WERI-Rb-1 (cell line): ENCODE data around the gene SCIN.
"Not testable (repeated sequence)": the region's sequence is repeated elsewhere in the genome, so short reads cannot be mapped to it uniquely, and the experiment has no call there.

Experiments
- DNase-seq: peaks from one replicate; pipeline ENCODE4 v3.0.0-alpha.2; 2020
- H3K27ac ChIP-seq: fragments of 250-450 bp; sonication (Bioruptor Pico); 2 replicates; pipeline ENCODE4 v1.5.1; 2020; ENCODE audit warnings: mild to moderate bottlenecking, moderate library complexity
- H3K27me3 ChIP-seq: fragments of 250-450 bp; sonication (Bioruptor Pico); 2 replicates; pipeline ENCODE4 v1.5.1; 2021; ENCODE audit warnings: mild to moderate bottlenecking, low read depth, moderate library complexity; ENCODE audit not compliant: insufficient read depth, severe bottlenecking
- H3K36me3 ChIP-seq: fragments of 250-450 bp; sonication (Bioruptor Pico); 2 replicates; pipeline ENCODE4 v1.5.1; 2020; ENCODE audit warnings: mild to moderate bottlenecking, moderate library complexity
- H3K4me3 ChIP-seq: 2 replicates; pipeline ENCODE4 v1.5.1; 2011; ENCODE audit warnings: low read depth, mild to moderate bottlenecking, control low read depth, low read length
- H3K9me3 ChIP-seq: fragments of 250-450 bp; sonication (Bioruptor Pico); 2 replicates; pipeline ENCODE4 v1.5.1; 2021; ENCODE audit warnings: mild to moderate bottlenecking, moderate library complexity; ENCODE audit not compliant: severe bottlenecking
- TF ChIP-seq, protein P1 (sequence below): IDR thresholded peaks from 2 replicates; pipeline ENCODE4 v1.5.1; 2011; ENCODE audit warnings: low read depth, mild to moderate bottlenecking, control low read depth, inconsistent platforms, low read length

Gene SCIN

DNA sequence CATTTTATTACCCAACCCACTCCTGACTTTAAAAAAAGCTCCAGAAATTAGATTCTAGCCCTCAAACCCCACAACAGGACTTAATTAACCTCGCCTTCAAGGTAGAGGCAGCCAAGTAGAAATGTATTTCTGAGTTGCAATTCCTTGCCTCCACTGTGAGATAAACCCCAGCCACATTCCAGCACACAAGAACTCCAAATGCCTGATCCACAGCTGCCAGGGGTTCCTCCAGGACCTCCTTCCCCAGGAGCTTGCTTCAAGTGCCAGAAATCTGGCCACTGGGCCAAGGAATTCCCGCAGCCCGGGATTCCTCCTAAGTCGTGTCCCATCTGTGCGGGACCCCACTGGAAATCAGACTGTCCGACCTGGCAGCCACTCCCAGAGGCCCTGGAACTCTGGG lies 91.1 kb downstream of the SCIN start:
- Histone ChIP-seq H3K9me3 (no peaks in the 10 kb centered on the region), H3K4me3 (no peak overlapping the region), H3K27me3 (no peaks in the 10 kb centered on the region), H3K27ac (no peak overlapping the region), H3K36me3 (no peaks in the 10 kb centered on the region)
- TF ChIP-seq, protein P1, sequence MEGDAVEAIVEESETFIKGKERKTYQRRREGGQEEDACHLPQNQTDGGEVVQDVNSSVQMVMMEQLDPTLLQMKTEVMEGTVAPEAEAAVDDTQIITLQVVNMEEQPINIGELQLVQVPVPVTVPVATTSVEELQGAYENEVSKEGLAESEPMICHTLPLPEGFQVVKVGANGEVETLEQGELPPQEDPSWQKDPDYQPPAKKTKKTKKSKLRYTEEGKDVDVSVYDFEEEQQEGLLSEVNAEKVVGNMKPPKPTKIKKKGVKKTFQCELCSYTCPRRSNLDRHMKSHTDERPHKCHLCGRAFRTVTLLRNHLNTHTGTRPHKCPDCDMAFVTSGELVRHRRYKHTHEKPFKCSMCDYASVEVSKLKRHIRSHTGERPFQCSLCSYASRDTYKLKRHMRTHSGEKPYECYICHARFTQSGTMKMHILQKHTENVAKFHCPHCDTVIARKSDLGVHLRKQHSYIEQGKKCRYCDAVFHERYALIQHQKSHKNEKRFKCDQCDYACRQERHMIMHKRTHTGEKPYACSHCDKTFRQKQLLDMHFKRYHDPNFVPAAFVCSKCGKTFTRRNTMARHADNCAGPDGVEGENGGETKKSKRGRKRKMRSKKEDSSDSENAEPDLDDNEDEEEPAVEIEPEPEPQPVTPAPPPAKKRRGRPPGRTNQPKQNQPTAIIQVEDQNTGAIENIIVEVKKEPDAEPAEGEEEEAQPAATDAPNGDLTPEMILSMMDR = no peak
- DNase-seq = no peak

DNA sequence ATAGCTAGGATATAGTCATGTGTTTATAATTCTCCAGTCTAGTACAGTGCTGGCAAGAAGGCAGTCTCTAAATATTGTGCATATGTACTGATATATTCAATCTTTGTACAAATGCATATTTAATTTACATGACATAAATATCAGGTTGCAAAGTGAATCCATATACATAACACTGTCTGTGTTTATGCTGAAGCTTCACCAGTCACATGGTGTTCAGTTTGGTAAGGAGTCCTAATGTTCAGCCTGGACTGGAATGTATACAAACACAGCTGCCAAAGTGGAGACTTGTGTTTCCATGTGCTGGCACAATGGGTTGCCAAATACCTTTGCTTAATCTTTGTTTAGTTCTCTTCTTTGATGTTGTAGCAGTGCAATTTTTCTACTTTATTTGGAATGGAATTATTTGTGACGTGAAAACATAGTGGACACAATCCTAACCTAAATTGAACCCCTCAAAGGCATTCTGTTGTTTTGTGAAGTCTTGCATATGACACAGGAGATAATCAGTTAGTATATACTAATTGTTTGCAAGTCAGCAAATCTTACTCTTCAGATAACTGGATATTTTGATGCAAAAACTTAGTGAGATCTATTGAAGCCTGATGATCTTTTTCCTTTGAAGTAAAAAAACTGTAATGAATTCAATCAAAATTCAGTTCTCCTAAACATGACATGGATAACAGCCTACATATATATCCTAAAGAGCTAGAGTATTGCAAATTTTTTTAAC lies 99.6 kb downstream of the SCIN start:
- Histone ChIP-seq H3K27me3 (no peaks in the 10 kb centered on the region), H3K27ac (no peak overlapping the region), H3K4me3 (no peak overlapping the region), H3K9me3 (no peaks in the 10 kb centered on the region), H3K36me3 (no peaks in the 10 kb centered on the region)
- TF ChIP-seq, protein P1 = no peak
- no peak for DNase-seq

DNA sequence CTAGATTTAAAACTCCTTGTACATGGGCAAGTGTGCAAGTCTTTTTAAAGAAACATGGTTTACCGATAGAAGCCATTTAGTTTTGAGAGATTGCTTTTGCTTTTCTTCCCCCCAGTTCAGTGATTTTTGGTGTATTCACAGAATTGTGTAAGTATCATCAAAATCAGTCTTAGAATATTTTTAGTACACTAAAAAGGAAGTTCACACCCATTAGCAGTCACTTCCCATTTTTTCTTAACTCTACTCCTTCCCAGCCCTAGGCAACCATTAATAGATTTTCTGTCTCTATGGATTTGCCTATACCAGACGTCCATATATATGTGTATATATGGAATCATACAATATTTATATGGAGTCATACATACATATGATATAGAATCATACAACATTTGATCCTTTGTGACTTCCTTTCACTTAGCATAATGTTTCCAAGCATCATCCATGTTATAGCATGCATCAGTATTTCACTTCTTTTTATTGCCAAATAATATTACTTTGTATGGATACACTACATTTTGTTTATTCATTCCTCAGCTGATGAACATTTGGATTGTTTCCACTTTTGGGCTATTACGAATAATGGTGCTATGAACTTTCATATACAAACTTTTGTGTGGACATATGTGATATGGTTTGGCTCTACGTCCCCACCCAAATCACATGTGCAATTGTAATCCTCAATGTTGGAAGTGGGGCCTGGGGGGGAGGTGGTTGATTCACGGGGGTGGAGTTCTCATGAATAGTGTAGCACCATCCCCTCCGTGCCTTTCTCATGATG lies 100.4 kb downstream of the SCIN start:
- no peak for DNase-seq
- TF ChIP-seq, protein P1 = no peak
- Histone ChIP-seq H3K27ac (no peak overlapping the region), H3K4me3 (no peak overlapping the region), H3K27me3 (no peaks in the 10 kb centered on the region), H3K36me3 (no peaks in the 10 kb centered on the region), H3K9me3 (peaks cover 6% of the 10 kb centered on the region)

DNA sequence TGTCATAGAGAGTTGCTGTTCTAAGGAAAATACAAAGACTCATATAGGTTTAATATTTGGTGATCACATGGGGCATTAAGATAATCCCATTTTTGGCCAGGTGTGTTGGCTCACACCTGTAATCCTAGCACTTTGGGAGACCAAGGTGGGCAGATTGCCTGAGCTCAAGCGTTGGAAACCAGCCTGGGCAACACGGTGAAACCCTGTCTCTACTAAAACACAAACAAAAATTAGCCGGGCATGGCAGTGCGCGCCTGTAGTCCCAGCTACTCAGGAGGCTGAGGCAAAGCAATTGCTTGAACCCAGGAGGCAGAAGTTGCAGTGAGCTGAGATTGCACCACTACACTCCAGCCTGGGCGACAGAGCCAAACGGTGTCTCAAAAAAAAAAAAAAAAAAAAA lies 102.9 kb downstream of the SCIN start:
- not testable (repeated sequence) for DNase-seq, H3K27me3 ChIP-seq, H3K4me3 ChIP-seq, H3K9me3 ChIP-seq, H3K27ac ChIP-seq, H3K36me3 ChIP-seq

DNA sequence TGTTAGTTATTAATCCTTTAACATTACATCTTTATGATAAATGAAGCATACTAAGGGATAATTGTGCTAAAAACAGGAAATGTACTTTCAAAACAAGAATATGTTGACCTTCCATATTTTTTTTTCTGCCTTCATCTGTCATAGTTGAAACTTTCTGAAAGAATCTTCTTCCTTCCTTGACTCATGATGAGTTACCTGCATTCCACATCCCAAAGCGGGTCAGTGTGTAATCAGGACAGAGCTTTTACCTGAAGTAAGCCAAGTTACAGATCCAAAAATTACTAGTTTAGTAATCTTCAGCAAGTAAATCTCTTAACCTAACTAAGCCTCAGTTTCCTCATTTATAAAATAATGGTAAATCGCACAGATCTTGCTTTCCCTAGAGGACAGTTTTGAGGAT lies 103.5 kb downstream of the SCIN start:
- Histone ChIP-seq H3K36me3 (no peaks in the 10 kb centered on the region), H3K4me3 (no peak overlapping the region), H3K9me3 (peaks cover 6% of the 10 kb centered on the region), H3K27me3 (no peaks in the 10 kb centered on the region), H3K27ac (no peak overlapping the region)
- DNase-seq = no peak
- TF ChIP-seq, protein P1 = no peak

DNA sequence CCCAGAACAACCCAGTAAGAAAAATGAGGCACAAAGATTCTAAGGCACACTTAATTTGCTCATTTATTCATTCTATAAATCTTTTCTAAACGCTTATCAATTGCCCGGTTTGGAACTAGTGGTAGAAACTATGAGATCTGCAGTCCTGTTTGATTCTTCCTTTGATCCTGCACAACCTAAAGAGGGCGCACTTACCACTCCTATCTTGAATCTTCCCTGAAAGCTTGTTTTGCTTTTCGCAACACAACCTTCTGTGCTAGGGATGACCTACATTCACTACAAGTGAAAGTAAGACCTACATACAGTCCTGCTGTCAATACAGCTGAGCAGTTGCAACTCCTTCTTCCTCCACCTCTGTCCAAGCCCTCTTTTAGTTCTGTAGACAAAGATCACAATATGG lies 104.3 kb downstream of the SCIN start:
- peaks cover 6% of the 10 kb centered on the region for H3K9me3 ChIP-seq
- no peak overlapping the region for H3K4me3 ChIP-seq
- no peak overlapping the region for H3K27ac ChIP-seq
- TF ChIP-seq, protein P1 = peak; percentile 33; the same call in 1 of the 2 replicates
- H3K36me3 ChIP-seq = no peaks in the 10 kb centered on the region
- H3K27me3 ChIP-seq = no peaks in the 10 kb centered on the region
- DNase-seq = no peak
